NB4 (cell line): Measurements from ENCODE around the gene MRNIP.

ENCODE experiments used
- CTCF ChIP-seq: IDR thresholded peaks from one replicate; pipeline ENCODE4 v1.5.1; 2012; ENCODE audit warnings: low read depth, low read length
- POLR2A ChIP-seq: IDR thresholded peaks from 2 replicates; pipeline ENCODE4 v1.6.1; 2011; ENCODE audit warnings: mild to moderate bottlenecking; ENCODE audit not compliant: insufficient read length; ENCODE audit errors: extremely low read depth

- TF ChIP-seq POLR2A (no peak), CTCF (no peak)
Measured at GRCh38 chr5:179824745-179825112, 33.9 kb downstream of the MRNIP start.
